Measurements from ENCODE around the gene HCCS.
"Not testable (repeated sequence)": the region's sequence is repeated elsewhere in the genome, so short reads cannot be mapped to it uniquely, and the experiment has no call there.

Gene HCCS

DNA sequence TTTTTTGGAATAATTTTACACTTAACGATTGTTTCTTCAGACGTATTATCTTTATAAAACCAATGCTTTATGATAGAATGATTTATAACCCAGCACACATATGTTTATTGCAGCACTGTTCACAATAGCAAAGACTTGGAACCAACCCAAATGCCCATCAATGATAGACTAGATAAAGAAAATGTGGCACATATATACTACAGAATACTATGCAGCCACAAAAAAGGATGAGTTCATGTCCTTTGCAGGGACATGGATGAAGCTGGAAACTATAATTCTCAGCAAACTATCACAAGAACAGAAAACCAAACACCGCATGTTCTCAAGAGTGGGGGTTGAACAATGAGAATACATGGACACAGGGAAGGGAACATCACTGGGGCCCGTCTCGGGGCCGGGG lies 12.0 kb downstream of the HCCS start:
- DNase-seq (ENCODE audit: low read depth) = not testable (repeated sequence)

DNA sequence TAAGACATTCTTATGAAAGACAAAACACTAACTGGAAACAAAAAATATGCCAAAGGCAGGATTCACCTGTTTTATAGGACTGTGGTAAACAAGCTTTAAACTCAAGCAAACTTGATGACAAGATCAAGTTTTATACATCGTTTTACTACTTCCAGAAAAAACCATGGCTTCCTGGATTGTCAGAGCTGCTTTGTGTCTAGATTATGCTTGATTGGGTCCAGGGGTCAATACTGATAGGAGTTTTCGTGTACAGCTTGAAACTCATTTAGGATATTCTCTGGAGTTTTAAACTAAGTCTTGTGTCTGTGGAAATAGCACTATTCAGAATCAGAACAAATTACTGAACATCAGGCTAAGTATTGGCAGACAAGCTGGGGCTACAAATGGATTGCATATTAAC lies 13.0 kb downstream of the HCCS start:
- DNase-seq (ENCODE audit: low read depth) = no peak

DNA sequence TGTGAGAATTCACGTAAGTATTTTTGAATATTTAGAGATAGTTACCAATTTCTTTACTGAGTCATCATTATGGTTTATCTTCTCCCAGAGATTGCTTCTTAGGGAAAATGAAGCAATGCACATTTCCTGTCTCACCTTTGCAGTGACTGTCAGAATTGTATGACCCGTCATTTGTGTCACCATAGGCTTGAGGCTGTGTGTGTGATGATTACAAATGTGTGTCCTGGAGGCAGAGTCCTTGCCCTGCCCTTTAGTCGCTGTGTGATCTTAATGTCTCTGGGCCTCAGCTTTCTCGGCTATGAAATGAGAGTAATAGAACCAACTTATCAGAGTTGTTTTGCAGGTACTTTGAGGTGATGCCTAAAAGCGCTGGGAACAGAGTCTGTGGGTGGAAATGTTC lies 13.9 kb downstream of the HCCS start:
- DNase-seq (ENCODE audit: low read depth) = no peak

DNA sequence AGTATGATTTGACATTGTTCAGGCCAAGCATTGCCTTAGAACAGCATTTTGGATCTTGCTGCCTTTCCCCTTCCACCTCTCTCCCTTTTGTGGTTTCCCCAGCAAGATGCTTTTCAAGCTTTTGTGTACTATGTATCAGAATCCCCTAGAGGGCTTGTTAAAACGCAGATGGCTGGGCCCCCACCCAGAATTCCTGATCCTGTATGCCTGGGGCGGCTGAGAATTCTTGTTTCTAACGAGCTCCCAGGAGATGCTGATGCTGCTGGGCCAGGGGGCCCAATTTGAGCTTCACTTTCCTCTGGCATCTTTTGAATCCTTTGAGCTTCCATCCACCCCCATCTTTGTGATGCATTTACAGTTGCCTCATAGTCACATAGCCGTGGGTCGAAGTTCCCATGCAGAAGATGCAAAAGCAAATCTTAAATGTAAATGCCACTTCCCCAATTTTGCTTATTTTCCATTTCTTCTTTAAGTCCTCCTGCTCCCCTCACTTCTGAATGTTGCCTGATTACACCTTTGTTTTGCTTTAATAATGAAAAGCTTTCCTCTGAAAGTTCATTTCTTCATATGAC lies 18.5 kb downstream of the HCCS start:
- DNase-seq (ENCODE audit: low read depth) = no peak

DNA sequence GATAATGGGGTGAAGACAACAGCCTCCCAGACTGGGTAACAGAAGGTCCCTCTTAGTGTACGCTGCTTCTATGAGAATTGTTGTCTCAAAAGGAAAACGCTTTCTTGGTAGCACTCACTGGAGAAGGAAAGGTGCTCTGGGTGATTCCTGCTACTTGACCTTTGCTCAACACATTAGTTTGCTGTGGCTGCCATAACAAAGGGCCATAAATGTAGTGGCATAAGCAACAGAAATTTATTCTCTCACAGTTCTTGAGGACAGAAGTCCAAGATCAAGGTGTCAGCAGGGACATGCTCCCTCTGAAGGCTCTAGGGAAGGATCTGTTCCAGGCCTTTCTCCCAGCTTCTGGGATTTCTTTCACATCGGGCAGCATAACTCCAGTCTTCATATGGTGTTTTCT lies 19.0 kb downstream of the HCCS start:
- DNase-seq (ENCODE audit: low read depth) = no peak

DNA sequence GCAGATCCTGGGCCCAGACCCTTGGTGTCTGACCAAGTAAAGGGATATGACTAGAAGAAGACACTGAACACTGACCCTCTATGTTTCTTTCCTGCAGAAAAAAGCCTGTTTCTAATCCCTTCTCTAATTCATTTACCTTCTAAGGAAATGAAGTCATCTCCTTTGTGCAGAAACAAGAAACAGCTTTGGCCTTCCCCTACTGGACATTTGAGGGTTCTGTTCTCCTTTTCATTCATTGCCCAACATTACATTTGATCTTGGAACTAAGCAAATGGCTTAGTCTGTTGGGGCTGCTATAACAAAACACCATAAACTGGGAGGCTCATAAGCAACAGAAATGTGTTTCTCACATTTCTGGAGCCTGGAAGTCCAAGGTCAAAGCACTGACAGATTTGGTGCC lies 20.0 kb downstream of the HCCS start:
- DNase-seq (ENCODE audit: low read depth) = no peak

DNA sequence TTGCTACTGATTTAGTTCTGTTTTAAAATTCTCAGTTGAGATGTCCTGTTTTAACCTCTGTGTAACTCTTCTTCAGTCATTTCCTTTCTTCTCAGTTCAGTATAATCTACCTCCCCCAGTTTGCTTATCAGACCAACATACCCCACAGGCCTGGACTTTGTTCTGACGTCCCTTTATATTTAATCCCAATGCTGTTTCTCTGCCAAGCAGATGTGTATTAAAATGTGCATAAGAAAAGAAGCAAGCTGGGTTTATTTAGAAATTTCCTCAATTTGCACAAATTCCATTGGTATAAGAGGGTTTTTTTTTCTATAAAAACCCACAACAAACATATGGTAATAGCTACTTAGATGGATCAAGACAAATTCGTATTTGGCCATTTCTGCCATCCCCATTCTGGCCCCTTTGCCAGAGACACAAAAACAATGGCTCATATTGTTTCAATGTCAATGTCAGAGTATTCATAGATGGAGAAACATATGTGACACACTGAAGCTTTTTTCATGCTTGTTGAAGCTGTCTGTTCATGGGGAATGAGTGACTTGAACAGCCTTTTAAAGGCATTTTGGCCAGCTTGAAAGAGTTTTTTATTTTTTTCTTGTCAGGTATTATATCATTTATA lies 24.5 kb downstream of the HCCS start:
- DNase-seq (ENCODE audit: low read depth) = no peak

DNA sequence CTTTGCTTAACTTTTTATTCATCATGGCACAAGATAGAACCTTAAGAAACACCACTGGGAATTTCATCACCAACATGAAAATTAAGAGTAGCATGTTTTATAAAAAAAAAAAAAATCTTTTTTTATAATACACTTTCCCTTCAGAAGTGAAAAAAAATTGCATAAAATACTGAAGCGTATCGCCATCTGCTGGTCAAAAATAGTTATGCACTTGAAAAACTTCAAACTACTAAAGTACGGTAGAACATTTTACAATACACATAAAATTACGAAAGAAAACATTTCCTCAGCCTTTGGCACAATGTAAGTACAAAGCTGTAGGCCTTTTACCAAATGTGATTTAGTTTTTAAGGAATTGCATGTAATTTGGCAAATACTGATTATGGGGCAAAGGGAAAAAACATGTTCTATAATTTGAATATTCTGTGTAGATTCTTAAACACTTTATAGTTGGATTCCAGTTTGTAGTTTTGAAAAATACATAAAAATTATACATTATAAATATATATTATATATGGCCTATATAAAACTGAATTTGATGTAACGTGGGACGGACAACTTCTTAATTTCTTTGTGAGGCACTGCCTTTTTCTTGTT lies 26.5 kb downstream of the HCCS start:
- no peak for DNase-seq (ENCODE audit: low read depth)

DNA sequence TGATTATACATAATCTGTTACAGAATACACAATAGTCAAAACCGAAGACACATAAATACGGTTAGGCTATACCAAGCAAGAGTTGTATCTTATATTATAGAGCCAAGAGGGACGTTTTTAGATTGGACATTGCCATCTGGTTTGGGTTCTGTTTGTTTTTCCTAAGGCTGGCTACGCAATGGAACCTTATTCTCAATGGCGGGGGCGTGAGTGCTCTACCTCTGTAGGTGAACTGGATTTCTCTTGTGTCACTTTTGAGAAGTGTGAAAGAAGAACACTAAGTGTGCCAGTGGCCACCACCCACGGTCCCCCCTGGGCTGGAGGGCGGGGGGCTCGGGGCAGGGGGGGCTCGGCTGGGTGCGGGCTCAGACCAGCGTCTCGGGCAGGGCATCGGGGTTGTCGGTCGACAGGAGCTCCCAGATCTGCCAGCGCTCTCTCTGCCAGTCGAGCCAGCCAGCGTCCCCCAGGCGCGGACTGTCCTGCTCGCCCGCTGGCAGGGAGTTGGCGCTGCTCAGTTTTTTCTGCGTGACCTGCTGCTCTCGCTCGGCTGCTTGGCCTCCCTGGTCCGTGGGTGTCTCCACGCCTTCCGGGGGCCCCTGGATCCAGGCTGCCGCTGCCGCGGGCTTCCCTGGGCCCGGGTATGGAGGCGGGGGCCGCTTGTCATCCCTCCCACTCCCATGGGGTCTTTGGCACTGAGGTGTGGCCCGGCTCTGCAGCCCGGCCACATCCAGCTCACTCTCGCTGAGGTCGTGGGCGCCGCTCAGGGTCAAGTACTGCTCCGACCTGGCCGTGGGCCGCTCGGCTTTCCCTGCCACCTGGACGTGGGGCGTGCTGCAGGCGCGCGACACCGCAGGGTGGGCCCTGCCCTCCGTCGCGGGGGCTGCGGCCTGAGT lies 27.6 kb downstream of the HCCS start:
- no peak for DNase-seq (ENCODE audit: low read depth)

DNA sequence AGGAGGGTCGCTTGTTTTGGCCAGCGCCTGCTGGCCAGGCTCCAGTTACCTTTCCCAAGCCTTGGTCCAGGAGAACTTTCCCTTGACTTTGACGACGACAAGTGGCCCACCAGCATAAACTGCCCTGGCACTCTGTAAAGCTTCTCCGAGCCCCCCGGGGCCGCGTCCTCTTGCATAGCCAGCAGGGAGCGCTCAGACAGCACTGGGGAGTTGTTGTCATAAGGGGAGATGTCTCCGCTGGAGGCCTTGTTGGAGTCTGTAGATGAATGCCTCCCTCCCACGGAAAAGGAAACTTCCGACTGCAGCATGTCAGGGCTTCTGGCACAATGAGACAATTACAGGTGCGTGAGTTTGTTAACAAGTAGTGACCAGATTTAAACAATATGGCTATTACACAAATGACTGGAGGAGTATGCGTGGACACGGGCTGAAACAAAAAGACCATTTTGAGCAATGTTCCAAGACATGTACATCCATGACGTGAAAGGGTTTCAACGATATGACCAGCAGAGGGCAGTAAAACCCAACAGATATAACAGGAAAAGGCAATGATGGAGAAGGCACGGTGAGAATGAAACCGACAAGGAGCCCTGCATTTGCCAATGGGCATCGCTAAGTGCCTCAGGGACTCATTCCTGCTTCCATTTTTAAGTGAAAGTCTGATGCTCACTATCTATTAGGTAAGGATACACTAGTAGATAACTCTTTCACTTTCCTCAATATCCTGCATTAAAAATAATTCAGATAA lies 33.0 kb downstream of the HCCS start:
- peak; percentile 7 for DNase-seq (ENCODE audit: low read depth)

DNA sequence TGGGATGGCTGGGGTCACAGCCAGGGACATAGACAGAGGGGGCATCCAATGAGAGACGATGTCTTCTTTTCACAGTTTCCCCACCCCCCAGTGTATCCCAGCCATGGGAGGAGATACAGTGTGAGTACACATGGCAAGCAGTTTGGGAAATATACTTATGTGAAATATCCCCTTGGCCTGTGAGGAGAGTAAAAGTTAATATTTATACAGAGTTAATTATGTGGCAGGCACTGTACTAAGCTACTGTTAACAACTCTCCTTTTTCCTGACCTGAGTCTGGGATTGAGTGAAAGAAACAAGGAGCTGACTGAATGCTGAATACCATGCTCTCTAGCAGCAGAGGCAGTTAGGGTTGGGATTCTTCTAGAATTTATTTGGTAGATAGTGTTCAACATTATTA lies 35.3 kb downstream of the HCCS start:
- DNase-seq (ENCODE audit: low read depth) = no peak

DNA sequence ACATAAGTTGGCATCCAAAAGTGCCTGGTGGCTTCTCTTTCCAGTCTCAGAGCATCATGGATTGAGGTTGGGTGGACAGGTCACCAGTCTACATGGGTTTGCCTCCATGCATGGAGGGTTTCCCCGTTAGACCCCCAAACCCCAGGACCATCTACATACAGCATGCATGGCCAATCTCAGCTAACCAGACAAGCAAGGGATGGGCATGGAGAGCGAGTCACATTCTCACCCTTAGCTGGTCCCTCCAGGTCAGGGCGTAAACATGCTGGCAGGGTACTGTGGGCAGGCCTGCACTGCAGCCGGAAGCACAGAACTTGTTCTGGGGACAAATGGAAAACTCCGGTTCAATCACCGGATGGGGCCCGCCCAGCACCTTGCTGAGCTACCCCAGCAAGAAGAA lies 37.3 kb downstream of the HCCS start:
- no peak for DNase-seq (ENCODE audit: low read depth)

DNA sequence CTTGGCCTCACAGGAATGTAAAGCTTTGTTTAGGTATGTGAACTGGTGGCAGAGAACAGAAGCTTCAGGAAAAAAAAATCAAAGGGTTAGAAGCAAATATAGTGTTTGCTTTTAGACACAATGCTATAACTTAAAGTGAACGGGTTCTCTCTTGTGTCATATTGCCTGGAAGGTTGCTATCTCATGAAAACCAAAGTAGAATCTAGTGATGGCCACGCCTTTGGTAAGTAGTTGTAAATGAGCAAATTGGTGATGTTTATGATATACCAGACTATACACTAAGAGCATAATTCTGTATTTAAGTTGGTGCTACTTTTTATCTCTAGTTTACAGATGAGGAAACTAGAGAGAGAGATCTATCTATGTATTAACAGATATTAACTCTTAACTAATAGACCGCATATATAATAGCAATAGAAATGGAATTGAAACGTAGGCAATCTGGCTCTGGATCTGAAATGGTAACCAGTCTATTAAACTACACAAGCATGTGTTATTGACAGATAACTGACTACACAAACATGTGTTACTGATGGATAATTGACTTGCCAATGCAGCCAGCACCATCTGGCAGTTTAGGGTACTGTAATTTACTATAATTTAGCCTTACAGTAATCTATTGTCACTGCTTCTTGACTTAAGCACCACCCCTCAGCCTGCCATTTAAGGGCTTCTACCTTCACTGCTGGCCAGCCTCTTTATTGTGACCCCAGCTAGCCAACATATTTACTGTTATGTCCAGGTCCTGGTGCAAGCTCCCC lies 40.8 kb downstream of the HCCS start:
- no peak for DNase-seq (ENCODE audit: low read depth)

DNA sequence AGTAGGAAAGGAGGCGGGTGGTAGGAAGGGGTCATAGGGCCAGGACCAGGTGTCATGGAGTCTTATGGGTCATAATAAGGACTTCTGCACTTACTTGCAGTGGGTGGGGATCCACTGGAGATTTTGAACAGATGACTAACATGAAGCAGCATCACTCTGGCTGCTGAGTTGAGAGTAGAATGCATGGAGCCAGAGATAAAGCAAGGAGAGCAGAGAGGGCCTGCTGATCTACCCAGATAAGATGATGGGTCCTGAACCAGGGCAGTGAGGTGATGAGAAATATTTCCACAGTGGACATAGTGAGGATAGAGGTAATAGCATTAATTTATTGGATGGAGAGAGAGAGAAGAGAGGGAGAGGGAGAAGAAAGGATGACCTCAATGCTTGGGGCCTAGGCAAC lies 48.0 kb downstream of the HCCS start:
- DNase-seq (ENCODE audit: low read depth) = no peak

DNA sequence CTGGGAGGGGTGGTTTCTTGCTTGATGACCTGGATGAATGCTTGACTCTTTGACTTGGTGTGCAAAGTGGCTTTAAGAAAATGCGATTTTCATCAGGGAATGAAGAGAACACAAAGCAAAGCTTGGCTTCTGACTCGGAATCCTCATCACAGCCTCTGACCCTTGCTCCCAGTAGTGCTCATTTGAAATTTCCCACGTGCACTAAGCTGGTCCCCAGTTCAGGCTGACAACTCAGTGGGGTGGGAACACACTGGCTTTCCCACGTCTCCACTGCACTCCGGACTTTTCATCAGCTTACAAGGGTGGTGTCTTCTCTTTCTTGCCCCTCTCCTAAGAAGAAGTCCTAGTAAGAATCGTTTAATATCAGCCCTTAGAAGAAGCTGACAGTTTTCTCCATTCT lies 53.3 kb downstream of the HCCS start:
- DNase-seq (ENCODE audit: low read depth) = no peak

DNA sequence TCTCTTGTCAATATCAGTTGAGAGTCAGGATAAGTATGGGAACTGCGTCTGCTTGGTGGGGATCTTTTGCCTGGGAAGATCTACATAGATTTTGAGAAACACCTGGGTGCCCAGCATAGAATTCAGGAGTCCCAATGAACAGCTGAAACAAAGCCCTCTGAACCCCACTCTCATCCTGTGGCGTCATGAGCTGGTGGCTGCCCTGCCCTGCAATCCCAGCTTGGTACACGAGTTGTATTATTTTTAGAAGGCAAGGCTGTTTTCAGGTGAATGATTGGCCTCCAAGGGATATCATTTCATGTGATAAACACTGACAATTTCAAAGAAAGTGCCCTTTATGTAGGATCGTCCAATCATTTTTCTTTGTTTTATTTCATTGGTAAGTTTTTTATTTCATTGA lies 60.8 kb downstream of the HCCS start:
- DNase-seq (ENCODE audit: low read depth) = no peak

DNA sequence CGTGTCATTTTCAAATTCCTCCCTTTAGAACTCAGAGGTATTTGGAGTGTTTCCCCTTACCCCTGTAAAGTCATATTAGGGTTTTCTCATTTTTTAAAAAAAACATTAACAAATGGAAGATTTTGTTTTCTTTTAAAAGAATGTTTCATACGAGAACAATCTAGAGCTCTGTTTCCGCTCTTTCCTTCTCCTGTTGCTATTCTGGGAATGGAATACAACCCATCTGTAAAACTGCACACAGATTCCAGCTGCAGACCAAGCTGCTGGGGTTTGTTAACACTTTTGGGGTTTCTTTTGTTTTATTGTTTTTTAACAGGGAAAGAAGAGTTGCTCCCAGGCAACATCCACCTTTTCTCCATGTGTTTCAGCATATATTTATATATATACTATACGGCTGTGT lies 61.3 kb downstream of the HCCS start:
- DNase-seq (ENCODE audit: low read depth) = no peak
